H9 (cell line): ENCODE results near the gene LSM4. TPM values are rescaled to one million over a fixed set of nuclear protein-coding genes. Genes with fewer than 3 reads are reported as not detected.

Experiments used
- DNase-seq: peaks from one replicate; pipeline ENCODE4 v3.0.0-alpha.2; 2017
- H2AFZ ChIP-seq: one replicate; pipeline ENCODE4 v1.6.1; 2013; ENCODE audit warnings: mild to moderate bottlenecking, low read length, control low read depth, moderate library complexity
- H2AK5ac ChIP-seq: 2 replicates; pipeline ENCODE4 v1.6.1; 2013; ENCODE audit warnings: low read length, control low read depth, mixed read lengths; ENCODE audit not compliant: insufficient read length
- H2BK120ac ChIP-seq: one replicate; pipeline ENCODE4 v1.6.1; 2013; ENCODE audit warnings: low read depth, mild to moderate bottlenecking, low read length, control low read depth, inconsistent platforms; ENCODE audit not compliant: poor library complexity, severe bottlenecking
- H2BK12ac ChIP-seq: 2 replicates; pipeline ENCODE4 v1.6.1; 2013; ENCODE audit warnings: low read length, control low read depth, mixed read lengths, low read depth; ENCODE audit not compliant: insufficient read length
- H2BK15ac ChIP-seq: 2 replicates; pipeline ENCODE4 v1.6.1; 2013; ENCODE audit warnings: low read depth, low read length, control low read depth
- H2BK20ac ChIP-seq: one replicate; pipeline ENCODE4 v1.6.1; 2013; ENCODE audit warnings: low read depth, mild to moderate bottlenecking, low read length, control low read depth, inconsistent platforms; ENCODE audit not compliant: poor library complexity, severe bottlenecking
- H2BK5ac ChIP-seq: 2 replicates; pipeline ENCODE4 v1.6.1; 2013; ENCODE audit warnings: low read length, control low read depth, mixed read lengths; ENCODE audit not compliant: insufficient read length
- H3K14ac ChIP-seq: 2 replicates; pipeline ENCODE4 v1.6.1; 2013; ENCODE audit warnings: low read length, control low read depth; ENCODE audit not compliant: insufficient read depth
- H3K18ac ChIP-seq: 2 replicates; pipeline ENCODE4 v1.6.1; 2013; ENCODE audit warnings: low read depth, mild to moderate bottlenecking, mixed read lengths, low read length, control low read depth; ENCODE audit not compliant: insufficient read length
- H3K23ac ChIP-seq: 2 replicates; pipeline ENCODE4 v1.6.1; 2013; ENCODE audit warnings: low read length, control low read depth, mixed read lengths, low read depth; ENCODE audit not compliant: insufficient read length
- H3K23me2 ChIP-seq: 2 replicates; pipeline ENCODE4 v1.6.1; 2013; ENCODE audit warnings: low read depth, mild to moderate bottlenecking, mixed read lengths, low read length, control low read depth; ENCODE audit not compliant: insufficient read length, poor library complexity, severe bottlenecking
- H3K27ac ChIP-seq: 2 replicates; pipeline ENCODE4 v1.5.1; 2013; ENCODE audit warnings: low read length, control low read depth, mixed read lengths, low read depth; ENCODE audit not compliant: insufficient read length
- H3K27me3 ChIP-seq: 2 replicates; pipeline ENCODE4 v1.6.1; 2013; ENCODE audit warnings: low read length, control low read depth, inconsistent platforms; ENCODE audit not compliant: insufficient read depth
- H3K4ac ChIP-seq: 2 replicates; pipeline ENCODE4 v1.6.1; 2013; ENCODE audit warnings: low read depth, mild to moderate bottlenecking, control low read depth, inconsistent platforms, low read length, moderate library complexity
- H3K4me1 ChIP-seq: 2 replicates; pipeline ENCODE4 v1.6.1; 2013; ENCODE audit warnings: low read length, control low read depth, inconsistent platforms; ENCODE audit not compliant: insufficient read depth
- H3K4me2 ChIP-seq: 2 replicates; pipeline ENCODE4 v1.6.1; 2013; ENCODE audit warnings: low read length, control low read depth, mixed read lengths; ENCODE audit not compliant: insufficient read length, insufficient read depth
- H3K56ac ChIP-seq: 2 replicates; pipeline ENCODE4 v1.6.1; 2013; ENCODE audit warnings: low read depth, mild to moderate bottlenecking, mixed read lengths, low read length, control low read depth; ENCODE audit not compliant: insufficient read length
- H3K79me1 ChIP-seq: 2 replicates; pipeline ENCODE4 v1.6.1; 2013; ENCODE audit warnings: low read depth, mild to moderate bottlenecking, moderate library complexity, low read length, control low read depth, inconsistent platforms; ENCODE audit not compliant: insufficient read depth, poor library complexity, severe bottlenecking
- H3K79me2 ChIP-seq: 2 replicates; pipeline ENCODE4 v1.6.1; 2013; ENCODE audit warnings: low read length, control low read depth, inconsistent platforms; ENCODE audit not compliant: insufficient read depth
- H3K9ac ChIP-seq: 2 replicates; pipeline ENCODE4 v1.6.1; 2013; ENCODE audit warnings: low read length, control low read depth, mixed read lengths; ENCODE audit not compliant: insufficient read length; ENCODE audit errors: extremely low read depth
- H3K9me3 ChIP-seq: one replicate; pipeline ENCODE4 v1.6.1; 2013; ENCODE audit warnings: low read depth, low read length, inconsistent platforms; ENCODE audit not compliant: control insufficient read depth
- H3T11ph ChIP-seq: one replicate; pipeline ENCODE4 v1.6.1; 2013; ENCODE audit warnings: mild to moderate bottlenecking, low read length, control low read depth, inconsistent platforms
- H4K20me1 ChIP-seq: one replicate; pipeline ENCODE4 v1.6.1; 2013; ENCODE audit not compliant: control insufficient read depth, insufficient read length, insufficient read depth
- H4K5ac ChIP-seq: 2 replicates; pipeline ENCODE4 v1.6.1; 2013; ENCODE audit warnings: low read depth, mild to moderate bottlenecking, mixed read lengths, low read length, control low read depth; ENCODE audit not compliant: insufficient read length
- H4K8ac ChIP-seq: replicated peaks from 2 replicates; pipeline ENCODE4 v1.6.1; 2013; ENCODE audit warnings: low read length, control low read depth, mixed read lengths, low read depth; ENCODE audit not compliant: insufficient read length
- H4K91ac ChIP-seq: 2 replicates; pipeline ENCODE4 v1.6.1; 2013; ENCODE audit warnings: low read depth, mild to moderate bottlenecking, moderate library complexity, mixed read lengths, low read length, control low read depth; ENCODE audit not compliant: insufficient read length
- H3K27ac Mint-ChIP-seq, 3 experiments: 2 replicates in 2 of 3; 3 replicates in 1 of 3; pipeline ENCODE4 v1.8.0; 2020 to 2021; ENCODE audit warnings: mixed read lengths in 3 of 3, mild to moderate bottlenecking in 1 of 3, moderate library complexity in 1 of 3
- H3K27me3 Mint-ChIP-seq: 2 replicates; pipeline ENCODE4 v1.8.0; 2021; ENCODE audit warnings: low read depth, mild to moderate bottlenecking, moderate library complexity, mixed read lengths
- H3K36me3 Mint-ChIP-seq, 3 experiments: 2 replicates in 2 of 3; 3 replicates in 1 of 3; pipeline ENCODE4 v1.8.0; 2020 to 2021; ENCODE audit warnings: low read depth in 3 of 3, mixed read lengths in 3 of 3; ENCODE audit not compliant: insufficient read depth in 1 of 3
- H3K4me1 Mint-ChIP-seq, 2 experiments: 2 replicates each; pipeline ENCODE4 v1.8.0; 2020; ENCODE audit warnings: mixed read lengths in 2 of 2
- H3K4me3 Mint-ChIP-seq, 2 experiments: 2 replicates in 1 of 2; 3 replicates in 1 of 2; pipeline ENCODE4 v1.8.0; 2020 to 2021; ENCODE audit warnings: mild to moderate bottlenecking in 2 of 2, mixed read lengths in 2 of 2, moderate library complexity in 1 of 2
- H3K9me3 Mint-ChIP-seq, 2 experiments: 2 replicates in 1 of 2; 3 replicates in 1 of 2; pipeline ENCODE4 v1.8.0; 2020; ENCODE audit warnings: mild to moderate bottlenecking in 2 of 2, mixed read lengths in 2 of 2, moderate library complexity in 1 of 2
- WGBS: extraction: QIAGEN DNeasy Blood & Tissue Kit; methylation state at CpG from one replicate; pipeline ENCODE4 v1.1.7; 2013; ENCODE audit warnings: missing lambda C conversion rate, low lambda C conversion rate, mixed read lengths; ENCODE audit not compliant: insufficient read length; ENCODE audit errors: extremely low coverage; 5-methylcytosine and 5-hydroxymethylcytosine counted together
- long read RNA-seq: library from polyadenylated mRNA; unstranded; transcript quantifications from one replicate; pipeline ENCODE4 v2.0.0, GENCODE V29; 2020
- total RNA-seq: library from RNA; stranded (reverse); gene quantifications from 2 replicates; pipeline ENCODE4 v1.2.1, GENCODE V29; 2021
- TF ChIP-seq, protein P1 (sequence below): fragments of 200-600 bp; sonication (generic); conservative IDR thresholded peaks from 3 replicates; pipeline ENCODE4 v1.8.0; 2021; ENCODE audit warnings: antibody characterized with exemption, mild to moderate bottlenecking

The LSM4 gene
- 342 and 344 TPM in 2 replicates for total RNA-seq
- long read RNA-seq, transcript LSM4-204 (4 exons, 807 nt) = minor isoform, 34 of 1,080 reads
- long read RNA-seq, transcript LSM4-203 (5 exons, 1,908 nt) = major isoform, 1,000 of 1,080 reads
- long read RNA-seq, partial matches to known transcripts = 20 of 1,080 reads
- long read RNA-seq, other reads (novel, unspliced or antisense) = 23 of 1,080 reads

DNA sequence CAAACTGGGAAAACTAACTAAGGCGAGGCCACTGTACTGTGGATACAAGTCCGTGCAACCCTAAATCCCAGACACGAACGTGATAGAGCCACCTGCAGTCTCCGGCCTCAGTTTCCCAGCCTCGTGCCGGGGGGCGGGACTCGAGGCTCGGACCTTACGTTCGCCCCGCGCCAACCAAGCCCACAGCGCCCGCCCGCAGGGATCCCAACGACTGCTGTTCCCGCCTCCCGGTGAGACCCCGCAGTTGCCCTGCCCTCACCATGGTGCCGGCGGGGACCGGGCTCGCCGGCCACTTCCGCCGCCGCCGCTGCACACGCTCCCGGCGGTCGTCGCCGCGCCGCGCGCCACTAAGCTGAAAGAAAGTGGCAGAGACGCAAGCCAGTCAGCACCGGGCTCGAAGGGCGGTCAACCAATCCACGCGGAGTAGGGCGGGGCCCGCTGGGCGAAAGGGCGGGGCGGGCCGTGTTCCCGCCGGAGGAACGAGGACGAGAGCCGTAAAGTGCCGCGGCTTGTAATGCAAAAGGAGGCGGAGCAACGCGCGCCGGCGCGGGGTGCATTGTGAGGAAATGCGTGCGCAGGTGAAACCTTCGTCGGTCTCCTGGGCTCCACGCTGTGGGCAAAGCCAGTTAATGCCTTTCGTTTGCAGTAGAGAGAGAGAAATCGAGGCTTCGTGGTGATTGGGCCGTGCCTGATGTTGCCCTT lies at the start of gene LSM4:
TSS of gene LSM4 (minus strand) at position 318 of the 702 bp plus-strand sequence. CDS start at position 262, 56 bp downstream.
- Histone ChIP-seq H3K9me3 (no peaks in the 10 kb centered on the region), H2BK120ac (peak within 1 kb of the TSS; percentile 72), H2BK20ac (peak within 1 kb of the TSS; percentile 51), H3K27ac (peak within 1 kb of the TSS; percentile 94), H3K23me2 (peaks cover 16% of the 10 kb centered on the region), H3K79me2 (peaks cover 25% of the 10 kb centered on the region; the same call in 1 of the 2 replicates), H4K5ac (peak within 1 kb of the TSS; percentile 15), H3K4me2 (peak within 1 kb of the TSS; percentile 99), H3K56ac (no peak within 1 kb of the TSS), H4K20me1 (no peaks in the 10 kb centered on the region), H4K8ac (peak within 1 kb of the TSS; percentile 92), H3K4ac (peak within 1 kb of the TSS; percentile 75; the same call in 1 of the 2 replicates), H2AFZ (no peak within 1 kb of the TSS), H3K18ac (peak within 1 kb of the TSS; percentile 95), H3K79me1 (no peaks in the 10 kb centered on the region), H3K27me3 (no peaks in the 10 kb centered on the region), H3K23ac (no peak within 1 kb of the TSS), H2BK5ac (peak within 1 kb of the TSS; percentile 49), H2AK5ac (peak within 1 kb of the TSS; percentile 68), H4K91ac (no peak within 1 kb of the TSS), H3K9ac (peak within 1 kb of the TSS; percentile 93), H2BK15ac (peak within 1 kb of the TSS; percentile 85; the same call in 1 of the 2 replicates), H3K4me1 (peaks cover 8% of the 10 kb centered on the region; the same call in 1 of the 2 replicates), H3K14ac (peak within 1 kb of the TSS; percentile 96), H2BK12ac (peak within 1 kb of the TSS; percentile 50), H3T11ph (no peak within 1 kb of the TSS)
- DNase-seq = peak; percentile 99
- no CpG with 5 or more reads among the region's 75 CpGs for WGBS
- Mint-ChIP-seq H3K27me3 (no peaks in the 10 kb centered on the region), H3K4me3 (peak within 1 kb of the TSS; percentile 88), H3K9me3 (no peaks in the 10 kb centered on the region), H3K4me1 (peaks cover 22 to 32% of the 10 kb centered on the region in 2 experiments), H3K36me3 (peaks cover 15 to 23% (median 18%) of the 10 kb centered on the region in 3 experiments), H3K27ac (peak within 1 kb of the TSS; percentile 94 to 99 (median 98))
- TF ChIP-seq, protein P1, sequence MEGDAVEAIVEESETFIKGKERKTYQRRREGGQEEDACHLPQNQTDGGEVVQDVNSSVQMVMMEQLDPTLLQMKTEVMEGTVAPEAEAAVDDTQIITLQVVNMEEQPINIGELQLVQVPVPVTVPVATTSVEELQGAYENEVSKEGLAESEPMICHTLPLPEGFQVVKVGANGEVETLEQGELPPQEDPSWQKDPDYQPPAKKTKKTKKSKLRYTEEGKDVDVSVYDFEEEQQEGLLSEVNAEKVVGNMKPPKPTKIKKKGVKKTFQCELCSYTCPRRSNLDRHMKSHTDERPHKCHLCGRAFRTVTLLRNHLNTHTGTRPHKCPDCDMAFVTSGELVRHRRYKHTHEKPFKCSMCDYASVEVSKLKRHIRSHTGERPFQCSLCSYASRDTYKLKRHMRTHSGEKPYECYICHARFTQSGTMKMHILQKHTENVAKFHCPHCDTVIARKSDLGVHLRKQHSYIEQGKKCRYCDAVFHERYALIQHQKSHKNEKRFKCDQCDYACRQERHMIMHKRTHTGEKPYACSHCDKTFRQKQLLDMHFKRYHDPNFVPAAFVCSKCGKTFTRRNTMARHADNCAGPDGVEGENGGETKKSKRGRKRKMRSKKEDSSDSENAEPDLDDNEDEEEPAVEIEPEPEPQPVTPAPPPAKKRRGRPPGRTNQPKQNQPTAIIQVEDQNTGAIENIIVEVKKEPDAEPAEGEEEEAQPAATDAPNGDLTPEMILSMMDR = peak; percentile 39; the same call in 2 of the 3 replicates
